IPS-18c (cell line): ENCODE results near the gene DNM3.
"Not testable (repeated sequence)": the region's sequence is repeated elsewhere in the genome, so short reads cannot be mapped to it uniquely, and the experiment has no call there.

Experiments
- H3K4me3 ChIP-seq: 2 replicates; pipeline ENCODE4 v1.7.0; 2013; ENCODE audit warnings: low read depth, mild to moderate bottlenecking, low read length, moderate library complexity; ENCODE audit not compliant: insufficient read depth
- H3K9me3 ChIP-seq: one replicate; pipeline ENCODE4 v1.6.1; 2013; ENCODE audit warnings: mild to moderate bottlenecking, low read length, moderate library complexity; ENCODE audit not compliant: control insufficient read depth, insufficient read depth

The DNM3 gene

GRCh38 chr1:172437183-172437582, 595.9 kb downstream of the DNM3 start:
- not testable (repeated sequence) for H3K9me3 ChIP-seq, H3K4me3 ChIP-seq

- Histone ChIP-seq H3K4me3 (no peak overlapping the region), H3K9me3 (no peaks in the 10 kb centered on the region)
Observed at GRCh38 chr1:172442404-172442803, 601.1 kb downstream of the DNM3 start.

- Histone ChIP-seq H3K4me3 (peak overlapping the region; percentile 88), H3K9me3 (no peaks in the 10 kb centered on the region)
Observed at GRCh38 chr1:172442843-172443565, 601.7 kb downstream of the DNM3 start.

- Histone ChIP-seq H3K4me3 (peak within 1 kb of the TSS; percentile 88), H3K9me3 (no peaks in the 10 kb centered on the region)
Observed at GRCh38 chr1:172443666-172444453, 602.6 kb downstream of the DNM3 start, which contains the start of gene PIGC. TSS of gene PIGC (minus strand) at chr1:172444069. CDS start at chr1:172442622, 1,447 bp downstream.

GRCh38 chr1:172446547-172446946, 605.2 kb downstream of the DNM3 start:
- no peak overlapping the region for H3K4me3 ChIP-seq
- H3K9me3 ChIP-seq, result peaks cover 2% of the 10 kb centered on the region

DNA sequence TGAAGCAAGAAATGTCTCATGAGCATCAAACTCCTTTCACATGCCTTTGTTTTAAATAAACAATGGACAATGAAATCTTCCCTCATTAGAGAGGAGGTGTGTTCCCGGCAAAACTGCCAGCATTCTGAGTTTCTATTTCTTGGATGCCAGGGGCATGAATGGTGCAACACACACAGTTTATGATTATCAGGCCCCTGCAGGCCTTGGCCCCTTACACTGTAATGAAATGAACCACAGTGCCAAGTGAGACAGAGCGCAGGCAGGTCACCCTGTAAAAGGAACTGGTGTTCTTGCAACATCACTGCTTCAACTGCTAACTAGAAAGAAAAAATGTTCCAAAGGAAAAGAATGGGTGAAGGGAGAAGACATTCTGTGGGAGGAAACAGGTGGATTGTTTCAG, 606.3 kb downstream of the DNM3 start:
- Histone ChIP-seq H3K4me3 (no peak overlapping the region), H3K9me3 (peaks cover 2% of the 10 kb centered on the region)

DNA sequence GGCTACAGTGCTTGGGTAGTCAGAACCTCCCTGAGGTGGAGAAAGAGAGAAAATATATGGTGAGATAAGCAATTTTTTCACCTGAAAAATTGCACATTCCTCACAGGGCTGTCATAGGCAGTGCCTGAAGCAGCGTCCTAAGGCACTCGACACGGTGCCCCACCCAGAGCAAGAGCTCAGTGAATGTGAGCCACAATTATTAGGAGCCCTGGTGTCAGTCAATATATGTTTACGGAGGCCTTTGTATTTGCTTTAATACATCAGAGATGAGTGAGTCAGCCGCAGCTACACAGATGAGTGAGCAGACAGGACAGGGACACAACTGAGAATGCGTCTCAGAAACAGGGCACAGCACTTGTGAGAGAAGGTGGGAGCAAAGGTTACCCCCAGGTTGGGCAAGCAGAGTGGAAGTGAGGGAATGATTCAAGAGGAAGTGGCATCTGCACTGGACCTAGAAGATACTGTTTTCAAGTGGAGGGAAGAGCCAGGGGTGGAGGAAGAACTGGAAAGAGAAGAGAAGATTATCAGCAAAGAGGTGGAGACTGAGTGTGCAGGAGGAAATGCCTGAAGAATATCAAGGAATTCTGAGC, 607.8 kb downstream of the DNM3 start:
- H3K4me3 ChIP-seq, result no peak overlapping the region
- peaks cover 2% of the 10 kb centered on the region for H3K9me3 ChIP-seq

DNA sequence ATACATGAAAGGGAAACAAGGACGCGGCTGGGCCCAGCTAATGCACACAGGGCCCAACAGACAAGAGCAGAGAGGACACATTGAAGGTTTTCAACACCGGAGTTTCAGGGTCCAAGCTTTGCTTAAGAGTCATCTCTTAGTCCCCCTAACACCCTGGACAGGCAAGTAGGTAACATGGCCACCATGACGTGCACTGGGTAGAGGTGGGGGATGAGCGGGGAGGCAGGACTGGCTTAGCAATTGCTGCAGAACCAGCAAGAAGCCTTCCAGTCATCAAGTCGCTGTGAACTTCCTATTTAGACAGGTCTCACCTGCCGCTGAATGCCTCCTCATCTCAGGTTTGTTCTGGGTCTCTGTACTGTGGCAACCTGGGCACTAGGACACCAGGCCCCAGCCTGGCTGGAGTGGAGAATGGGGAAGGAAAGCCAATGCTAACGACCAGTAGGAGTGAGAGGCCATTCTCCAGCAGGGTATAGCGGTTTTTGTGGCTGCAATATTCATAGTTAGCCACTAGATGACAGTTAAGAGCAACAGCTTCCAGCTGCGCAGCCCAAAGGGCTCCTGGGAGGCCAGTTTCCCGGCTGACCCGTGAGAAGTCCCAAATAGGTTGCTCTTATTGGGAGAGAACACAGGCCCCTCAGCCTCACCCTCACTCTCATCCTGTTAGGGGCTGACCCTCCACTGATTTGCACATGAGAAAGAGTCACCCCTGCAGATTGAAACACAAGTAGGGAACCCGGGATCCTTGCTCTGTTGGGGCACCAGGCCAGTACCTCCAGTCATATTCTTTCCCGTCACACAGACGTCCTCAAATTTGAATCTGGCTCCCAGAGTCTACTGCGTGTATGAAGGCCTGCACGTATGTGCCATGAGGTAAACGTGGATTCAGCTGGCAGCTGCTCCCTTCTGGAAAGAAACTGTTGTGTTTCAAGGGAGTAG, 608.6 kb downstream of the DNM3 start:
- no peak overlapping the region for H3K4me3 ChIP-seq

GRCh38 chr1:172450524-172450885, 609.2 kb downstream of the DNM3 start:
- H3K4me3 ChIP-seq, result no peak overlapping the region
- H3K9me3 ChIP-seq, result peaks cover 2% of the 10 kb centered on the region

More for the DNA sequence above, 608.6 kb downstream of the DNM3 start:
- H3K9me3 ChIP-seq, result peaks cover 2% of the 10 kb centered on the region

GRCh38 chr1:172451002-172451443, 609.7 kb downstream of the DNM3 start:
- Histone ChIP-seq H3K4me3 (no peak overlapping the region), H3K9me3 (peaks cover 2% of the 10 kb centered on the region)

DNA sequence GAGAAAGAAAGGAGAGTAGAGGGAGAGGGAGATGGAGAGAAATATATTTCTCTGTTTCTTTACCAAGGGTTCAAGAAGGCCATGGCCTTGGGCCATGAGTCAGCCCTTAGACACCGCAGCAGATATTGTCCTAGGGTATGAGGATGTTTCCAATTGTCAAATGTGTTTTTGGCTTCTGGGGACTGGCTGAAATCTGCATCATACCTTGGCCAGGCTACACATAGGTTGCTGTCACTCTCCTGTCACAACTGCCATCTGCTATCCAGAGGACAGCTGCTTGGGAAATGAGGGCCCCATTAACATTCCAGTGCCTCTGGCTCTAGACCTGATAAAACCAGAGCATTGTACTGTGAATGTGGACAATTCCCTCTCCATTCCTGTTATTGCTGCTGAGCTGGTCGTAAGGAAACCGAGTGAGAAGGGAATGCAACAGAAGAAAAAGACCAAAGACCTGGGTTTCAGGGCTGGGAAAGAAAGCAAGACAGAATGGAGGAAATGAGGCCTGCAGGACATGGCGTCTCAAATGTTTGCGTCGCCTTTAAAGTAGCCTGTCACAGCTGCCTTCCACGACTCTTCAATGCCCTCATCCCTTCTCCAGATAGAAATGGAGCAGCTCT, 611.3 kb downstream of the DNM3 start:
- no peak overlapping the region for H3K4me3 ChIP-seq
- peaks cover 2% of the 10 kb centered on the region for H3K9me3 ChIP-seq

GRCh38 chr1:172453153-172453545, 611.9 kb downstream of the DNM3 start:
- Histone ChIP-seq H3K4me3 (no peak overlapping the region), H3K9me3 (peaks cover 2% of the 10 kb centered on the region)

- Histone ChIP-seq H3K9me3 (peaks cover 2% of the 10 kb centered on the region), H3K4me3 (no peak overlapping the region)
Observed at GRCh38 chr1:172453607-172454006, 612.3 kb downstream of the DNM3 start.

DNA sequence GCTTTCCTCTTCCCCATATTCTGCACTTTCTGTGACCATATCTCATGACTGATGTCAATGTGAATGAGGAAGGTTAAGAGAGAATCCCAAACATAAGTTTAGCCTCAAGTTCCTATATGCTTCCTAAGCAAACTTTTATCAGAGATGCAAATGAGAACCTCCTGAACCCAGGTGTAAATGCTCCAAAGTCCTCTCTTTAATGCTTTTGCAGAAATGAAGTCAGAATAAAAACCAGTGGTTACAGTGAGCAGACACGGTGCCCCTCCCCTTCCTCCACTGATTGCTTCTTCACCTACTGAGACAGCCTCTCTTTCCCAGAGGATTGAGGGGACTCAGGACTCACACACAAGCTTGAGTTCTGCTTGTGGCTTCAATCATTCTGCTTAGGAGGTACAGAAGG, 614.2 kb downstream of the DNM3 start:
- no peaks in the 10 kb centered on the region for H3K9me3 ChIP-seq

GRCh38 chr1:172456344-172456769, 615.1 kb downstream of the DNM3 start:
- no peaks in the 10 kb centered on the region for H3K9me3 ChIP-seq
- no peak overlapping the region for H3K4me3 ChIP-seq

More for the DNA sequence above, 614.2 kb downstream of the DNM3 start:
- H3K4me3 ChIP-seq, result no peak overlapping the region

GRCh38 chr1:172457479-172458130, 616.3 kb downstream of the DNM3 start:
- H3K4me3 ChIP-seq, result no peak overlapping the region
- H3K9me3 ChIP-seq, result no peaks in the 10 kb centered on the region
